GM19238 (cell line): Measurements from ENCODE around the gene PCDHGA7.
"Not testable (repeated sequence)": the region's sequence is repeated elsewhere in the genome, so short reads cannot be mapped to it uniquely, and the experiment has no call there.

Experiments used
- DNase-seq: peaks from one replicate; pipeline ENCODE4 v3.0.0; 2011; ENCODE audit warnings: low spot score; ENCODE audit not compliant: insufficient read length

The PCDHGA7 gene

GRCh38 chr5:141397756-141398551, 15.4 kb downstream of the PCDHGA7 start, which contains the start of gene PCDHGB5:
TSS of gene PCDHGB5 (plus strand) at chr5:141397947. CDS start at chr5:141398128, 181 bp downstream.
- DNase-seq, result peak; percentile 23

GRCh38 chr5:141398608-141399007, 16.1 kb downstream of the PCDHGA7 start:
- DNase-seq, result no peak

- DNase-seq, result no peak
Measured at GRCh38 chr5:141399555-141400258, 17.2 kb downstream of the PCDHGA7 start.

GRCh38 chr5:141402553-141403243, 20.2 kb downstream of the PCDHGA7 start, which contains the start of gene PCDHGA9:
TSS of gene PCDHGA9 (plus strand) at chr5:141402778. CDS start at chr5:141402953, 175 bp downstream.
- no peak for DNase-seq

- no peak for DNase-seq
Measured at GRCh38 chr5:141403387-141403786, 20.8 kb downstream of the PCDHGA7 start.

GRCh38 chr5:141407790-141408505, 25.4 kb downstream of the PCDHGA7 start, which contains the start of gene PCDHGB6:
TSS of gene PCDHGB6 (plus strand) at chr5:141408021. CDS start at chr5:141408203, 182 bp downstream.
- not testable (repeated sequence) for DNase-seq

GRCh38 chr5:141409598-141410306, 27.2 kb downstream of the PCDHGA7 start:
- DNase-seq, result no peak

- no peak for DNase-seq
Measured at GRCh38 chr5:141411575-141411974, 29.0 kb downstream of the PCDHGA7 start.

GRCh38 chr5:141412854-141413539, 30.5 kb downstream of the PCDHGA7 start, which contains the start of gene PCDHGA10:
TSS of gene PCDHGA10 (plus strand) at chr5:141412987. CDS start at chr5:141413176, 189 bp downstream.
- peak; percentile 55 for DNase-seq

- DNase-seq, result no peak
Measured at GRCh38 chr5:141413540-141414069, 31.1 kb downstream of the PCDHGA7 start.

- DNase-seq, result not testable (repeated sequence)
Measured at GRCh38 chr5:141414548-141415274, 32.2 kb downstream of the PCDHGA7 start.

GRCh38 chr5:141415275-141415618, 32.7 kb downstream of the PCDHGA7 start:
- not testable (repeated sequence) for DNase-seq

- peak; percentile 53 for DNase-seq
Measured at GRCh38 chr5:141417494-141418172, 35.1 kb downstream of the PCDHGA7 start, which contains the start of gene PCDHGB7. TSS of gene PCDHGB7 (plus strand) at chr5:141417677. CDS start at chr5:141417860, 183 bp downstream.

GRCh38 chr5:141419074-141419880, 36.7 kb downstream of the PCDHGA7 start:
- no peak for DNase-seq

GRCh38 chr5:141420855-141421488, 38.4 kb downstream of the PCDHGA7 start, which contains the start of gene PCDHGA11:
TSS of gene PCDHGA11 (plus strand) at chr5:141421051. CDS start at chr5:141421228, 177 bp downstream.
- DNase-seq, result no peak

- DNase-seq, result no peak
Measured at GRCh38 chr5:141421489-141421855, 38.9 kb downstream of the PCDHGA7 start.
